ENCODE data around the gene ATP11A. TPM values are rescaled to one million over a fixed set of nuclear protein-coding genes. Genes with fewer than 3 reads are reported as not detected.

ATP11A gene
- total RNA-seq, 2 donors from 2014 or later, result 122 to 140 TPM

DNA sequence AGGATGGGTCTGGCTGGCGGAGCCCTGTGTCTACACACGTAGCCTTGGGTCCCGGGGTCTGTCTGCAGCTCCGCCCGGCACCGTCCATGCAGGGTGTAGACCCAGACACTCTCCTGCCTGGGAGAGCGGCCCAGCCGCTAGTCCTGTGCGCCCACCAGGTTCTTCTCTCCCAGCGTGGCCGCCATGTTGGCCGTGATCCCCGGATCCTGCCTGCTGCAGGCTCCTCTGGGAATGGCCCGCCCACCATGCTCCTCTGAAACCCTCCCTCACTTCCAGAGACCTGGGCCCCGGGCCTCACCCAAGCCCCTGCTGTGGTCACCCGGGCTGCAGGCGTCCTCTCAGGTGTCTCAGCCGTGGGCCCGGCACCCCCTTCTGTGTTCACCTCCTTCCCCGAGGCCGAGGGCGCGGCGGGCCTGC lies 221.5 kb downstream of the ATP11A start:
- Histone ChIP-seq H3K9ac (ENCODE audit: extremely low read depth, low read length, poor library complexity, severe bottlenecking) (no peak overlapping the region), H3K27me3 (ENCODE audit: control insufficient read depth, insufficient read depth, low read length, poor library complexity, severe bottlenecking) (no peaks in the 10 kb centered on the region), H3K36me3 (ENCODE audit: control insufficient read depth, insufficient read depth, low read length) (no peaks in the 10 kb centered on the region), H3K9me3 (ENCODE audit: control insufficient read depth, low read length) (no peaks in the 10 kb centered on the region), H3K4me1 (ENCODE audit: control insufficient read depth, insufficient read depth, low read length) (no peaks in the 10 kb centered on the region), H3K27ac (ENCODE audit: low read depth, low read length) (no peak overlapping the region), H3K4me3 (ENCODE audit: low read length) (no peak overlapping the region)
- Mint-ChIP-seq H3K9me3 (no peaks in the 10 kb centered on the region), H3K4me1 (peaks cover 23% of the 10 kb centered on the region), H3K27ac (no peak overlapping the region), H3K36me3 (ENCODE audit: low read depth) (peaks cover 31% of the 10 kb centered on the region), H3K4me3 (no peak overlapping the region), H3K27me3 (ENCODE audit: insufficient read depth) (no peaks in the 10 kb centered on the region)
- no peak for DNase-seq
- TF ChIP-seq, protein P1, sequence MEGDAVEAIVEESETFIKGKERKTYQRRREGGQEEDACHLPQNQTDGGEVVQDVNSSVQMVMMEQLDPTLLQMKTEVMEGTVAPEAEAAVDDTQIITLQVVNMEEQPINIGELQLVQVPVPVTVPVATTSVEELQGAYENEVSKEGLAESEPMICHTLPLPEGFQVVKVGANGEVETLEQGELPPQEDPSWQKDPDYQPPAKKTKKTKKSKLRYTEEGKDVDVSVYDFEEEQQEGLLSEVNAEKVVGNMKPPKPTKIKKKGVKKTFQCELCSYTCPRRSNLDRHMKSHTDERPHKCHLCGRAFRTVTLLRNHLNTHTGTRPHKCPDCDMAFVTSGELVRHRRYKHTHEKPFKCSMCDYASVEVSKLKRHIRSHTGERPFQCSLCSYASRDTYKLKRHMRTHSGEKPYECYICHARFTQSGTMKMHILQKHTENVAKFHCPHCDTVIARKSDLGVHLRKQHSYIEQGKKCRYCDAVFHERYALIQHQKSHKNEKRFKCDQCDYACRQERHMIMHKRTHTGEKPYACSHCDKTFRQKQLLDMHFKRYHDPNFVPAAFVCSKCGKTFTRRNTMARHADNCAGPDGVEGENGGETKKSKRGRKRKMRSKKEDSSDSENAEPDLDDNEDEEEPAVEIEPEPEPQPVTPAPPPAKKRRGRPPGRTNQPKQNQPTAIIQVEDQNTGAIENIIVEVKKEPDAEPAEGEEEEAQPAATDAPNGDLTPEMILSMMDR (conservative IDR thresholded peaks at IDR 0.05), result no peak
- WGBS, 2 experiments (ENCODE audit: insufficient coverage in 1 of 2, insufficient read length in 1 of 2), result 94 to 95% methylated on average over 16 to 24 of the region's 24 CpGs

DNA sequence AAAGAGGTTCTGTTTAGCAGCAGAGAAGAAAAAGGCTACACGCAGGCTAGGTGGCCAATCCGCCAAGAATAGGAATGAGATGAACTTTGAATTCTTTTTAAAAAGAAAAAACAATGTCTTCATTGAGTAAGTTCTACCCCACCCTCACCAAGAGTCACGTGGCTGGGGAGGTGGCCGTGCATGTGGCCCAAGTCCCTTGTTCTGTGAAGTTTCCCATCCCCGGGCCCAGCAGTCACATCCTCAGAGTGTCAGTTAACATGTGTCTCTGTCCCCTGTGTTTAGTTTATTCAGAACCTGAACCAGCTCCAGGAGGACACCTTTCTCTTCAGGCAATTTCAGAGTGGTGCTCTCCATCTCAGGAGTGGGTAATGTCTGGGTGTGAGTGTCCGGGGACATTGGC lies 222.0 kb downstream of the ATP11A start:
- Histone ChIP-seq H3K4me3 (ENCODE audit: low read length) (no peak overlapping the region), H3K9ac (ENCODE audit: extremely low read depth, low read length, poor library complexity, severe bottlenecking) (no peak overlapping the region), H3K36me3 (ENCODE audit: control insufficient read depth, insufficient read depth, low read length) (no peaks in the 10 kb centered on the region), H3K27me3 (ENCODE audit: control insufficient read depth, insufficient read depth, low read length, poor library complexity, severe bottlenecking) (no peaks in the 10 kb centered on the region), H3K4me1 (ENCODE audit: control insufficient read depth, insufficient read depth, low read length) (no peaks in the 10 kb centered on the region), H3K9me3 (ENCODE audit: control insufficient read depth, low read length) (no peaks in the 10 kb centered on the region), H3K27ac (ENCODE audit: low read depth, low read length) (no peak overlapping the region)
- Mint-ChIP-seq H3K27ac (no peak overlapping the region), H3K4me1 (peaks cover 19% of the 10 kb centered on the region), H3K36me3 (ENCODE audit: low read depth) (peaks cover 26% of the 10 kb centered on the region), H3K9me3 (no peaks in the 10 kb centered on the region), H3K27me3 (ENCODE audit: insufficient read depth) (no peaks in the 10 kb centered on the region), H3K4me3 (no peak overlapping the region)
- TF ChIP-seq, protein P1 (conservative IDR thresholded peaks at IDR 0.05), result no peak
- 95 to 100% methylated on average over 4 to 5 of the region's 6 CpGs for WGBS, 2 experiments (ENCODE audit: insufficient coverage in 1 of 2, insufficient read length in 1 of 2)
- no peak for DNase-seq

- 80 to 100% methylated on average over 1 of the region's 1 CpG for WGBS, 2 experiments (ENCODE audit: insufficient coverage in 1 of 2, insufficient read length in 1 of 2)
- H3K27ac ChIP-seq (ENCODE audit: low read depth, low read length), result no peak overlapping the region
- peaks cover 20% of the 10 kb centered on the region for H3K4me1 Mint-ChIP-seq
- H3K9me3 Mint-ChIP-seq, result no peaks in the 10 kb centered on the region
- H3K27me3 ChIP-seq (ENCODE audit: control insufficient read depth, insufficient read depth, low read length, poor library complexity, severe bottlenecking), result no peaks in the 10 kb centered on the region
- H3K36me3 Mint-ChIP-seq (ENCODE audit: low read depth), result peaks cover 24% of the 10 kb centered on the region
- H3K4me1 ChIP-seq (ENCODE audit: control insufficient read depth, insufficient read depth, low read length), result no peaks in the 10 kb centered on the region
- no peak overlapping the region for H3K4me3 Mint-ChIP-seq
- TF ChIP-seq, protein P1 (conservative IDR thresholded peaks at IDR 0.05), result no peak
- no peak overlapping the region for H3K9ac ChIP-seq (ENCODE audit: extremely low read depth, low read length, poor library complexity, severe bottlenecking)
- H3K27ac Mint-ChIP-seq, result no peak overlapping the region
- no peaks in the 10 kb centered on the region for H3K9me3 ChIP-seq (ENCODE audit: control insufficient read depth, low read length)
- no peak overlapping the region for H3K4me3 ChIP-seq (ENCODE audit: low read length)
- no peaks in the 10 kb centered on the region for H3K36me3 ChIP-seq (ENCODE audit: control insufficient read depth, insufficient read depth, low read length)
- DNase-seq, result no peak
- no peaks in the 10 kb centered on the region for H3K27me3 Mint-ChIP-seq (ENCODE audit: insufficient read depth)
Observed at GRCh38 chr13:112912726-112913440, 223.0 kb downstream of the ATP11A start.

Measured in endodermal cell (in vitro differentiated cells).